Measurements from ENCODE around the gene RETN. TPM values are rescaled to one million over a fixed set of nuclear protein-coding genes. Genes with fewer than 3 reads are reported as not detected.

The RETN gene
- total RNA-seq, 1 donor from 2014 or later, result not detected

GRCh38 chr19:7690779-7691258 lies 22.0 kb downstream of the RETN start:
- H3K27ac Mint-ChIP-seq (ENCODE audit: unreplicated experiment), result no peak overlapping the region
- no peaks in the 10 kb centered on the region for H3K9me3 ChIP-seq (ENCODE audit: insufficient read depth, low read depth, low read length)
- H3K4me1 Mint-ChIP-seq (ENCODE audit: low read depth, unreplicated experiment), result no peaks in the 10 kb centered on the region
- H2AFZ ChIP-seq (ENCODE audit: low read depth, low read length), result no peak overlapping the region
- no peaks in the 10 kb centered on the region for H3K4me1 ChIP-seq (ENCODE audit: insufficient read depth, low read length)
- H3K36me3 ChIP-seq (ENCODE audit: insufficient read depth, low read length), result no peaks in the 10 kb centered on the region
- DNase-seq (ENCODE audit: low read depth), result no peak
- H3K27me3 ChIP-seq (ENCODE audit: insufficient read depth, low read length), result no peaks in the 10 kb centered on the region
- H3K4me3 Mint-ChIP-seq (ENCODE audit: unreplicated experiment), result no peak overlapping the region
- no peak for TF ChIP-seq CTCF (IDR thresholded peaks at IDR 0.05; ENCODE audit: insufficient read depth, low read depth, low read length)
- TF ChIP-seq EZH2 (IDR thresholded peaks at IDR 0.05; ENCODE audit: insufficient read depth, low read length), result no peak
- H3K9ac ChIP-seq (ENCODE audit: low read length), result no peak overlapping the region
- no peaks in the 10 kb centered on the region for H3K27me3 Mint-ChIP-seq (ENCODE audit: low read depth, unreplicated experiment)
- no peak overlapping the region for H3K27ac ChIP-seq (ENCODE audit: low read depth, low read length)
- no peak for FAIRE-seq
- H3K9me3 Mint-ChIP-seq (ENCODE audit: unreplicated experiment), result no peaks in the 10 kb centered on the region
- no peaks in the 10 kb centered on the region for H3K36me3 Mint-ChIP-seq (ENCODE audit: low read depth, unreplicated experiment)
- no peak overlapping the region for H3K4me2 ChIP-seq (ENCODE audit: low read length)
- no peaks in the 10 kb centered on the region for H3K79me2 ChIP-seq (ENCODE audit: insufficient read depth, low read length)
- no peak overlapping the region for H3K4me3 ChIP-seq (ENCODE audit: insufficient read depth, low read depth, low read length)
- no peaks in the 10 kb centered on the region for H4K20me1 ChIP-seq (ENCODE audit: insufficient read depth, low read length)

GRCh38 chr19:7691497-7691896 lies 22.6 kb downstream of the RETN start:
- H3K9ac ChIP-seq (ENCODE audit: low read length), result no peak overlapping the region
- no peaks in the 10 kb centered on the region for H3K36me3 Mint-ChIP-seq (ENCODE audit: low read depth, unreplicated experiment)
- TF ChIP-seq CTCF (IDR thresholded peaks at IDR 0.05; ENCODE audit: insufficient read depth, low read depth, low read length) (no peak), EZH2 (IDR thresholded peaks at IDR 0.05; ENCODE audit: insufficient read depth, low read length) (no peak)
- H3K4me3 ChIP-seq (ENCODE audit: insufficient read depth, low read depth, low read length), result no peak overlapping the region
- no peaks in the 10 kb centered on the region for H3K79me2 ChIP-seq (ENCODE audit: insufficient read depth, low read length)
- H3K4me1 Mint-ChIP-seq (ENCODE audit: low read depth, unreplicated experiment), result no peaks in the 10 kb centered on the region
- no peaks in the 10 kb centered on the region for H3K36me3 ChIP-seq (ENCODE audit: insufficient read depth, low read length)
- DNase-seq (ENCODE audit: low read depth) (no peak), FAIRE-seq (no peak)
- no peaks in the 10 kb centered on the region for H3K27me3 ChIP-seq (ENCODE audit: insufficient read depth, low read length)
- no peak overlapping the region for H3K4me2 ChIP-seq (ENCODE audit: low read length)
- no peaks in the 10 kb centered on the region for H3K4me1 ChIP-seq (ENCODE audit: insufficient read depth, low read length)
- H3K27ac ChIP-seq (ENCODE audit: low read depth, low read length), result no peak overlapping the region
- no peaks in the 10 kb centered on the region for H3K9me3 Mint-ChIP-seq (ENCODE audit: unreplicated experiment)
- H3K4me3 Mint-ChIP-seq (ENCODE audit: unreplicated experiment), result no peak overlapping the region
- no peak overlapping the region for H2AFZ ChIP-seq (ENCODE audit: low read depth, low read length)
- H3K9me3 ChIP-seq (ENCODE audit: insufficient read depth, low read depth, low read length), result no peaks in the 10 kb centered on the region
- H3K27ac Mint-ChIP-seq (ENCODE audit: unreplicated experiment), result no peak overlapping the region
- peaks cover 2% of the 10 kb centered on the region for H3K27me3 Mint-ChIP-seq (ENCODE audit: low read depth, unreplicated experiment)
- no peaks in the 10 kb centered on the region for H4K20me1 ChIP-seq (ENCODE audit: insufficient read depth, low read length)

GRCh38 chr19:7692417-7693088 lies 23.7 kb downstream of the RETN start:
- H3K27ac ChIP-seq (ENCODE audit: low read depth, low read length), result no peak overlapping the region
- H2AFZ ChIP-seq (ENCODE audit: low read depth, low read length), result no peak overlapping the region
- Mint-ChIP-seq H3K4me3 (ENCODE audit: unreplicated experiment) (no peak overlapping the region), H3K27ac (ENCODE audit: unreplicated experiment) (no peak overlapping the region), H3K4me1 (ENCODE audit: low read depth, unreplicated experiment) (no peaks in the 10 kb centered on the region), H3K9me3 (ENCODE audit: unreplicated experiment) (no peaks in the 10 kb centered on the region), H3K27me3 (ENCODE audit: low read depth, unreplicated experiment) (peaks cover 6% of the 10 kb centered on the region), H3K36me3 (ENCODE audit: low read depth, unreplicated experiment) (no peaks in the 10 kb centered on the region)
- H3K9me3 ChIP-seq (ENCODE audit: insufficient read depth, low read depth, low read length), result no peaks in the 10 kb centered on the region
- H4K20me1 ChIP-seq (ENCODE audit: insufficient read depth, low read length), result no peaks in the 10 kb centered on the region
- H3K9ac ChIP-seq (ENCODE audit: low read length), result no peak overlapping the region
- no peak overlapping the region for H3K4me3 ChIP-seq (ENCODE audit: insufficient read depth, low read depth, low read length)
- no peak overlapping the region for H3K4me2 ChIP-seq (ENCODE audit: low read length)
- H3K4me1 ChIP-seq (ENCODE audit: insufficient read depth, low read length), result no peaks in the 10 kb centered on the region
- no peaks in the 10 kb centered on the region for H3K27me3 ChIP-seq (ENCODE audit: insufficient read depth, low read length)
- no peaks in the 10 kb centered on the region for H3K79me2 ChIP-seq (ENCODE audit: insufficient read depth, low read length)
- FAIRE-seq, result no peak
- no peak for DNase-seq (ENCODE audit: low read depth)
- no peak for TF ChIP-seq EZH2 (IDR thresholded peaks at IDR 0.05; ENCODE audit: insufficient read depth, low read length)
- no peak for TF ChIP-seq CTCF (IDR thresholded peaks at IDR 0.05; ENCODE audit: insufficient read depth, low read depth, low read length)
- H3K36me3 ChIP-seq (ENCODE audit: insufficient read depth, low read length), result no peaks in the 10 kb centered on the region
